Nephron progenitor cell (in vitro differentiated cells): ENCODE results near the gene IKBKG.

Experiments
- DNase-seq: peaks from one replicate; pipeline ENCODE4 v3.0.0; 2021
- H3K27ac Mint-ChIP-seq: 2 replicates; pipeline ENCODE4 v1.8.0; 2021; ENCODE audit warnings: mild to moderate bottlenecking, moderate library complexity, mixed read lengths
- H3K27me3 Mint-ChIP-seq: 2 replicates; pipeline ENCODE4 v1.8.0; 2021; ENCODE audit warnings: mild to moderate bottlenecking, low read depth, mixed read lengths; ENCODE audit not compliant: poor library complexity
- H3K36me3 Mint-ChIP-seq: 2 replicates; pipeline ENCODE4 v1.8.0; 2021; ENCODE audit warnings: low read depth, mixed read lengths
- H3K4me1 Mint-ChIP-seq: 2 replicates; pipeline ENCODE4 v1.8.0; 2021; ENCODE audit warnings: mixed read lengths
- H3K4me3 Mint-ChIP-seq: 2 replicates; pipeline ENCODE4 v1.8.0; 2021; ENCODE audit warnings: mild to moderate bottlenecking, moderate library complexity, mixed read lengths
- H3K9me3 Mint-ChIP-seq: 2 replicates; pipeline ENCODE4 v1.8.0; 2021; ENCODE audit warnings: mild to moderate bottlenecking, moderate library complexity, mixed read lengths
- TF ChIP-seq, protein P1 (sequence below): fragments of 200-600 bp; sonication (generic); IDR thresholded peaks from 2 replicates; pipeline ENCODE4 v1.5.0; 2021; ENCODE audit warnings: antibody characterized with exemption

The IKBKG gene

GRCh38 chrX:154592505-154592904 lies 45.1 kb downstream of the IKBKG start:
- Mint-ChIP-seq H3K36me3 (no peaks in the 10 kb centered on the region), H3K9me3 (peaks cover 54% of the 10 kb centered on the region), H3K27ac (no peak overlapping the region), H3K27me3 (peaks cover 7% of the 10 kb centered on the region), H3K4me1 (no peaks in the 10 kb centered on the region), H3K4me3 (no peak overlapping the region)
- TF ChIP-seq, protein P1, sequence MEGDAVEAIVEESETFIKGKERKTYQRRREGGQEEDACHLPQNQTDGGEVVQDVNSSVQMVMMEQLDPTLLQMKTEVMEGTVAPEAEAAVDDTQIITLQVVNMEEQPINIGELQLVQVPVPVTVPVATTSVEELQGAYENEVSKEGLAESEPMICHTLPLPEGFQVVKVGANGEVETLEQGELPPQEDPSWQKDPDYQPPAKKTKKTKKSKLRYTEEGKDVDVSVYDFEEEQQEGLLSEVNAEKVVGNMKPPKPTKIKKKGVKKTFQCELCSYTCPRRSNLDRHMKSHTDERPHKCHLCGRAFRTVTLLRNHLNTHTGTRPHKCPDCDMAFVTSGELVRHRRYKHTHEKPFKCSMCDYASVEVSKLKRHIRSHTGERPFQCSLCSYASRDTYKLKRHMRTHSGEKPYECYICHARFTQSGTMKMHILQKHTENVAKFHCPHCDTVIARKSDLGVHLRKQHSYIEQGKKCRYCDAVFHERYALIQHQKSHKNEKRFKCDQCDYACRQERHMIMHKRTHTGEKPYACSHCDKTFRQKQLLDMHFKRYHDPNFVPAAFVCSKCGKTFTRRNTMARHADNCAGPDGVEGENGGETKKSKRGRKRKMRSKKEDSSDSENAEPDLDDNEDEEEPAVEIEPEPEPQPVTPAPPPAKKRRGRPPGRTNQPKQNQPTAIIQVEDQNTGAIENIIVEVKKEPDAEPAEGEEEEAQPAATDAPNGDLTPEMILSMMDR: no peak
- no peak for DNase-seq

DNA sequence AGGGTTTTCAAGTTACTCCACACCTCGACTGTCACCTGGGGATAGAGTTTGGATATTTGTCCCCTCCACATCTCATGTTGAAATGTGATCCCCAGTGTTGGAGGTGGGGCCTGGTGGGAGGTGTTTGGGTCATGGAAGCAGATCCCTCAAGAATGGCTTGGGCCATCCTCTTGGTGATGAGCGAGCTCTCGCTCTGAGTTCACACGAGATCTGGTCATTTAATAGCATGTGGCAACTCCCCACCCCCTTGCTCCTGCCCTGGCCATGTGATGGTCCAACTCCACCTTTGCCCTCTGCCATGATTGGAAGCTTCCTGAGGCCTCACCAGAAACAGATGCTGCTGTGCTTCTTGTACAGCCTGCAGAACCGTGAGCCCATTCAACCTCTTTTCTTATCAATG lies 45.8 kb downstream of the IKBKG start:
- peaks cover 7% of the 10 kb centered on the region for H3K27me3 Mint-ChIP-seq
- TF ChIP-seq, protein P1: no peak
- no peak for DNase-seq
- no peak overlapping the region for H3K4me3 Mint-ChIP-seq
- H3K9me3 Mint-ChIP-seq: peaks cover 61% of the 10 kb centered on the region
- H3K36me3 Mint-ChIP-seq: no peaks in the 10 kb centered on the region
- no peaks in the 10 kb centered on the region for H3K4me1 Mint-ChIP-seq
- H3K27ac Mint-ChIP-seq: no peak overlapping the region

- Mint-ChIP-seq H3K27me3 (peaks cover 7% of the 10 kb centered on the region), H3K4me1 (no peaks in the 10 kb centered on the region), H3K36me3 (no peaks in the 10 kb centered on the region), H3K9me3 (peaks cover 69% of the 10 kb centered on the region), H3K4me3 (no peak overlapping the region), H3K27ac (no peak overlapping the region)
- DNase-seq: no peak
- TF ChIP-seq, protein P1: no peak
Observed at GRCh38 chrX:154594491-154594890, 47.1 kb downstream of the IKBKG start.

DNA sequence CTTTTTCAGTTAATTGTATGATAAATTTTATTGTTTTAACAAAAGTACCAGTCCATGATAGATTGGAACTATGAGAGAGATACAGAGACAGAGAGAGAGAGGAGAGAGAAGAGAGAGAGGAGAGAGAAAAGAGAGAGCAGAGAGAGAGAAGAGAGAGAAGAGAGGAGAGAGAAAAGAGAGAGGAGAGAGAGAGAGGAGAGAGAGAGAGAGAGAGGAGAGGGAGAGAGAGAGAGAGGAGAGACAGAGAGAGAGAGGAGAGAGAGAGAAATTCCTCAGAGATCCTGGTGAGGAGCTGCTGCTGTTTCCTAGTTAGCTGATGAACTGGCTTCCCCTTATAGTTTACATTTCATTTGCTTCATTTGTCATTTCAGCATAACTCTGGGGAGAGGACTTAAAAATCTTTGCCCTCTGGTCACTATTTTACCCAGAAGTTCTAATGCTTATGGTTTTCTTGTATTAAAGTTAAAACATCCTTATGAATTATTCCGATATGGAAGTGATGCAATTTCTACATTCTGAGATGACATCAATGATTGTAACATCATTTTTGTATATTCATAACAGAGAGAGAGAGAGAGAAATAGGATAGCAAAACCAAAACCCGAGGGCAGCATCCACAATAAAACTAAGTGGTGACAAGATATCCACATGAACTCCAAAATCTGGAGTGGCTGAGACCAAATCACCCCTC lies 48.3 kb downstream of the IKBKG start:
- no peaks in the 10 kb centered on the region for H3K36me3 Mint-ChIP-seq
- H3K27ac Mint-ChIP-seq: no peak overlapping the region
- TF ChIP-seq, protein P1: no peak
- no peak for DNase-seq
- peaks cover 81% of the 10 kb centered on the region for H3K9me3 Mint-ChIP-seq
- H3K4me1 Mint-ChIP-seq: no peaks in the 10 kb centered on the region
- H3K4me3 Mint-ChIP-seq: no peak overlapping the region
- peaks cover 7% of the 10 kb centered on the region for H3K27me3 Mint-ChIP-seq

GRCh38 chrX:154596290-154596929 lies 49.0 kb downstream of the IKBKG start:
- Mint-ChIP-seq H3K4me1 (no peaks in the 10 kb centered on the region), H3K27ac (no peak overlapping the region), H3K36me3 (no peaks in the 10 kb centered on the region), H3K4me3 (no peak overlapping the region), H3K27me3 (peaks cover 7% of the 10 kb centered on the region), H3K9me3 (peaks cover 79% of the 10 kb centered on the region)
- TF ChIP-seq, protein P1: no peak
- DNase-seq: peak; percentile 10

GRCh38 chrX:154597221-154597620 lies 49.8 kb downstream of the IKBKG start:
- no peaks in the 10 kb centered on the region for H3K36me3 Mint-ChIP-seq
- TF ChIP-seq, protein P1: no peak
- no peak for DNase-seq
- H3K27ac Mint-ChIP-seq: no peak overlapping the region
- H3K9me3 Mint-ChIP-seq: peaks cover 77% of the 10 kb centered on the region
- no peak overlapping the region for H3K4me3 Mint-ChIP-seq
- H3K27me3 Mint-ChIP-seq: peaks cover 7% of the 10 kb centered on the region
- no peaks in the 10 kb centered on the region for H3K4me1 Mint-ChIP-seq
